K562 (cell line): ENCODE results near the gene ZSWIM1. TPM values are rescaled to one million over a fixed set of nuclear protein-coding genes. Genes with fewer than 3 reads are reported as not detected.

Experiments used
- CCNT2 ChIP-seq: IDR thresholded peaks from 2 replicates; pipeline ENCODE4 v1.6.1; 2011; ENCODE audit warnings: borderline replicate concordance, low read depth, mild to moderate bottlenecking, moderate library complexity, mixed read lengths, low read length; ENCODE audit not compliant: insufficient read length; ENCODE audit errors: extremely low read depth
- CHD2 ChIP-seq: IDR thresholded peaks from 2 replicates; pipeline ENCODE4 v1.6.1; 2011; ENCODE audit warnings: low read depth, low read length
- CHD4 ChIP-seq: fragments of 200-600 bp; sonication (generic); IDR thresholded peaks from 3 replicates; pipeline ENCODE4 v1.6.1; 2012; ENCODE audit warnings: low read depth, mild to moderate bottlenecking, mixed read lengths, low read length, inconsistent platforms; ENCODE audit not compliant: insufficient read depth, insufficient replicate concordance, poor library complexity, severe bottlenecking
- ETV6 ChIP-seq, 3 experiments: fragments of 150-350 bp in 1 of 3; sonication (generic) in 1 of 3; formaldehyde crosslinking in 1 of 3; IDR thresholded peaks; 2 replicates each; pipeline versions ENCODE4 v1.6.1 to v1.8.0; 2014 to 2022; ENCODE audit warnings: borderline replicate concordance in 2 of 3, low read depth in 2 of 3, antibody characterized with exemption in 1 of 3, low read length in 1 of 3, mild to moderate bottlenecking in 1 of 3, missing genetic modification reagents in 1 of 3
- PRMT5 ChIP-seq: sonication (generic); formaldehyde crosslinking; IDR thresholded peaks from 2 replicates; pipeline ENCODE4 v1.5.0; 2020; ENCODE audit warnings: missing genetic modification reagents
- SAFB2 ChIP-seq: fragments of 200-400 bp; formaldehyde crosslinking; IDR thresholded peaks from 2 replicates; pipeline ENCODE4 v1.6.1; 2018; ENCODE audit warnings: borderline replicate concordance, low read length, low read depth, moderate library complexity; ENCODE audit not compliant: severe bottlenecking
- TAF9B ChIP-seq: fragments of 450-650 bp; IDR thresholded peaks from 2 replicates; pipeline ENCODE4 v1.6.1; 2018; ENCODE audit warnings: mild to moderate bottlenecking; ENCODE audit not compliant: partially characterized antibody
- TEAD2 ChIP-seq: fragments of 450-650 bp; IDR thresholded peaks from 2 replicates; pipeline ENCODE4 v1.6.1; 2016; ENCODE audit warnings: missing genetic modification characterization, control low read depth, missing compliant biosample characterization
- ZNF354B ChIP-seq: fragments of 250-450 bp; sonication (Bioruptor Pico); IDR thresholded peaks from 2 replicates; pipeline ENCODE4 v1.4.0; 2020
- ZNF436 ChIP-seq: fragments of 250-450, 450-650 bp; sonication (Bioruptor Pico); formaldehyde crosslinking; IDR thresholded peaks from 2 replicates; pipeline ENCODE4 v1.7.0; 2020; ENCODE audit warnings: mild to moderate bottlenecking
- polyA plus RNA-seq, 8 experiments: library from polyadenylated mRNA; depleted of rRNA in 4 of 8; stranded (reverse) in 5 of 8; unstranded in 3 of 8; fragments of >200 nt; fragmentation: Nextera tagmentation in 2 of 8; fragmentation: Illumina TruSeq in 1 of 8; extraction: Ambion mirVana in 2 of 8; extraction: Trizol in 1 of 8; gene quantifications; 2 replicates each; pipeline versions ENCODE4 v1.2.1 to v1.2.3, GENCODE V29; 2011 to 2014; ENCODE audit warnings: inconsistent platforms in 1 of 8, missing spikeins in 1 of 8
- total RNA-seq, 7 experiments: library from RNA; depleted of rRNA in 6 of 7; stranded (reverse); fragments of >200 nt in 6 of 7; fragmentation: Illumina TruSeq in 2 of 7; extraction: Trizol in 2 of 7; gene quantifications; 2 replicates each; pipeline versions ENCODE4 v1.2.1 to v1.2.3, GENCODE V29; 2011 to 2021; ENCODE audit warnings: low replicate concordance in 1 of 7
- TF ChIP-seq, protein P1 (sequence below): sonication (generic); formaldehyde crosslinking; IDR thresholded peaks from 2 replicates; pipeline ENCODE4 v1.8.1; 2022; ENCODE audit warnings: missing genetic modification reagents
- TF ChIP-seq, protein P2 (sequence below), 2 experiments: fragments of 450-650 bp; conservative IDR thresholded peaks; 2 replicates each; pipeline ENCODE4 v1.6.1; 2017; ENCODE audit warnings: mild to moderate bottlenecking in 2 of 2, moderate library complexity in 2 of 2
- TF ChIP-seq, protein P3 (sequence below): sonication (generic); IDR thresholded peaks from 2 replicates; pipeline ENCODE4 v1.6.1; 2016
- TF ChIP-seq, protein P4 (sequence below), 2 experiments: fragments of 450-650 bp; IDR thresholded peaks; 2 replicates each; pipeline ENCODE4 v1.6.1; 2016
- TF ChIP-seq, protein P5 (sequence below): IDR thresholded peaks from 3 replicates; pipeline ENCODE4 v1.6.1; 2011; ENCODE audit warnings: borderline replicate concordance, mild to moderate bottlenecking, moderate library complexity; ENCODE audit not compliant: insufficient read length; ENCODE audit errors: extremely low read depth
- TF ChIP-seq, protein P6 (sequence below): fragments of 250-450 bp; sonication (Bioruptor Pico); IDR thresholded peaks from 2 replicates; pipeline ENCODE4 v1.5.0; 2020; ENCODE audit warnings: mild to moderate bottlenecking, borderline replicate concordance

Gene ZSWIM1
- total and polyA plus RNA-seq, 9 of the 15 experiments (the other 6 are each of a cell fraction or from before 2014, with no cell fraction given), result 2.5 to 15.6 (median 9.5) TPM

DNA sequence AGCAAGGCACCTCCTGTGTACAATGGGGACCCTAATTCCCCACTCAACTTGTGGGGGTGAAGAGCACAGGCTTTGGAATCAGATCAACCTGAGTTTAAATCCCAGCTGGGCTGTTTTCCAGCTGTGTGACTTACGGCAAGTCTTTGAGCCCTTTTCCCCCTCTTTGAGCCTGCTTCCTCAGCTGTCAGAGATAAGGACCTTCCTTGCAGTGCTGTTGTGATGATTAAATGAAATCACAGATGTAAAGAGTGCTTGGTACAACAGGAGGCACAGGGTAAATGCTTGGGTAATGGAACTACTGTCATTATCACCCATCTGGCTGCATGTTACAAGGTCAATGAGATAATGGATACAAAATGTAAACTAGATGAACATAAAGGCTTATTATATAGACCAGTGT lies 44.2 kb upstream of the ZSWIM1 start (continued):
- TF ChIP-seq, protein P1, sequence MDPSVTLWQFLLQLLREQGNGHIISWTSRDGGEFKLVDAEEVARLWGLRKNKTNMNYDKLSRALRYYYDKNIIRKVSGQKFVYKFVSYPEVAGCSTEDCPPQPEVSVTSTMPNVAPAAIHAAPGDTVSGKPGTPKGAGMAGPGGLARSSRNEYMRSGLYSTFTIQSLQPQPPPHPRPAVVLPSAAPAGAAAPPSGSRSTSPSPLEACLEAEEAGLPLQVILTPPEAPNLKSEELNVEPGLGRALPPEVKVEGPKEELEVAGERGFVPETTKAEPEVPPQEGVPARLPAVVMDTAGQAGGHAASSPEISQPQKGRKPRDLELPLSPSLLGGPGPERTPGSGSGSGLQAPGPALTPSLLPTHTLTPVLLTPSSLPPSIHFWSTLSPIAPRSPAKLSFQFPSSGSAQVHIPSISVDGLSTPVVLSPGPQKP, result no peak
- TF ChIP-seq CCNT2, result no peak
- TF ChIP-seq, protein P2, sequence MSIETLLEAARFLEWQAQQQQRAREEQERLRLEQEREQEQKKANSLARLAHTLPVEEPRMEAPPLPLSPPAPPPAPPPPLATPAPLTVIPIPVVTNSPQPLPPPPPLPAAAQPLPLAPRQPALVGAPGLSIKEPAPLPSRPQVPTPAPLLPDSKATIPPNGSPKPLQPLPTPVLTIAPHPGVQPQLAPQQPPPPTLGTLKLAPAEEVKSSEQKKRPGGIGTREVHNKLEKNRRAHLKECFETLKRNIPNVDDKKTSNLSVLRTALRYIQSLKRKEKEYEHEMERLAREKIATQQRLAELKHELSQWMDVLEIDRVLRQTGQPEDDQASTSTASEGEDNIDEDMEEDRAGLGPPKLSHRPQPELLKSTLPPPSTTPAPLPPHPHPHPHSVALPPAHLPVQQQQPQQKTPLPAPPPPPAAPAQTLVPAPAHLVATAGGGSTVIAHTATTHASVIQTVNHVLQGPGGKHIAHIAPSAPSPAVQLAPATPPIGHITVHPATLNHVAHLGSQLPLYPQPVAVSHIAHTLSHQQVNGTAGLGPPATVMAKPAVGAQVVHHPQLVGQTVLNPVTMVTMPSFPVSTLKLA (conservative IDR thresholded peaks at IDR 0.05), result peak in 1 of 2 experiments; percentile 62; a peak in 2 of 4 replicates
- TF ChIP-seq, protein P3, sequence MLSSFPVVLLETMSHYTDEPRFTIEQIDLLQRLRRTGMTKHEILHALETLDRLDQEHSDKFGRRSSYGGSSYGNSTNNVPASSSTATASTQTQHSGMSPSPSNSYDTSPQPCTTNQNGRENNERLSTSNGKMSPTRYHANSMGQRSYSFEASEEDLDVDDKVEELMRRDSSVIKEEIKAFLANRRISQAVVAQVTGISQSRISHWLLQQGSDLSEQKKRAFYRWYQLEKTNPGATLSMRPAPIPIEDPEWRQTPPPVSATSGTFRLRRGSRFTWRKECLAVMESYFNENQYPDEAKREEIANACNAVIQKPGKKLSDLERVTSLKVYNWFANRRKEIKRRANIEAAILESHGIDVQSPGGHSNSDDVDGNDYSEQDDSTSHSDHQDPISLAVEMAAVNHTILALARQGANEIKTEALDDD, result peak; percentile 56
- TF ChIP-seq TAF9B, result no peak
- TF ChIP-seq PRMT5 (CRISPR knock-in tag), result no peak
- TF ChIP-seq, protein P4, sequence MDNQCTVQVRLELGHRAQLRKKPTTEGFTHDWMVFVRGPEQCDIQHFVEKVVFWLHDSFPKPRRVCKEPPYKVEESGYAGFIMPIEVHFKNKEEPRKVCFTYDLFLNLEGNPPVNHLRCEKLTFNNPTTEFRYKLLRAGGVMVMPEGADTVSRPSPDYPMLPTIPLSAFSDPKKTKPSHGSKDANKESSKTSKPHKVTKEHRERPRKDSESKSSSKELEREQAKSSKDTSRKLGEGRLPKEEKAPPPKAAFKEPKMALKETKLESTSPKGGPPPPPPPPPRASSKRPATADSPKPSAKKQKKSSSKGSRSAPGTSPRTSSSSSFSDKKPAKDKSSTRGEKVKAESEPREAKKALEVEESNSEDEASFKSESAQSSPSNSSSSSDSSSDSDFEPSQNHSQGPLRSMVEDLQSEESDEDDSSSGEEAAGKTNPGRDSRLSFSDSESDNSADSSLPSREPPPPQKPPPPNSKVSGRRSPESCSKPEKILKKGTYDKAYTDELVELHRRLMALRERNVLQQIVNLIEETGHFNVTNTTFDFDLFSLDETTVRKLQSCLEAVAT (IDR thresholded peaks at IDR 0.05), result no peak
- TF ChIP-seq ETV6 (IDR thresholded peaks at IDR 0.05; ENCODE audit: borderline replicate concordance in 1 of 2, low read depth in 2 of 2, low read length in 1 of 2), result no peak
- TF ChIP-seq ETV6 (CRISPR knock-in tag; IDR thresholded peaks at IDR 0.05; ENCODE audit: borderline replicate concordance), result no peak
- no peak for TF ChIP-seq ZNF354B
- no peak for TF ChIP-seq ZNF436
- TF ChIP-seq, protein P5, sequence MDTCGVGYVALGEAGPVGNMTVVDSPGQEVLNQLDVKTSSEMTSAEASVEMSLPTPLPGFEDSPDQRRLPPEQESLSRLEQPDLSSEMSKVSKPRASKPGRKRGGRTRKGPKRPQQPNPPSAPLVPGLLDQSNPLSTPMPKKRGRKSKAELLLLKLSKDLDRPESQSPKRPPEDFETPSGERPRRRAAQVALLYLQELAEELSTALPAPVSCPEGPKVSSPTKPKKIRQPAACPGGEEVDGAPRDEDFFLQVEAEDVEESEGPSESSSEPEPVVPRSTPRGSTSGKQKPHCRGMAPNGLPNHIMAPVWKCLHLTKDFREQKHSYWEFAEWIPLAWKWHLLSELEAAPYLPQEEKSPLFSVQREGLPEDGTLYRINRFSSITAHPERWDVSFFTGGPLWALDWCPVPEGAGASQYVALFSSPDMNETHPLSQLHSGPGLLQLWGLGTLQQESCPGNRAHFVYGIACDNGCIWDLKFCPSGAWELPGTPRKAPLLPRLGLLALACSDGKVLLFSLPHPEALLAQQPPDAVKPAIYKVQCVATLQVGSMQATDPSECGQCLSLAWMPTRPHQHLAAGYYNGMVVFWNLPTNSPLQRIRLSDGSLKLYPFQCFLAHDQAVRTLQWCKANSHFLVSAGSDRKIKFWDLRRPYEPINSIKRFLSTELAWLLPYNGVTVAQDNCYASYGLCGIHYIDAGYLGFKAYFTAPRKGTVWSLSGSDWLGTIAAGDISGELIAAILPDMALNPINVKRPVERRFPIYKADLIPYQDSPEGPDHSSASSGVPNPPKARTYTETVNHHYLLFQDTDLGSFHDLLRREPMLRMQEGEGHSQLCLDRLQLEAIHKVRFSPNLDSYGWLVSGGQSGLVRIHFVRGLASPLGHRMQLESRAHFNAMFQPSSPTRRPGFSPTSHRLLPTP, result no peak
- TF ChIP-seq, protein P6, sequence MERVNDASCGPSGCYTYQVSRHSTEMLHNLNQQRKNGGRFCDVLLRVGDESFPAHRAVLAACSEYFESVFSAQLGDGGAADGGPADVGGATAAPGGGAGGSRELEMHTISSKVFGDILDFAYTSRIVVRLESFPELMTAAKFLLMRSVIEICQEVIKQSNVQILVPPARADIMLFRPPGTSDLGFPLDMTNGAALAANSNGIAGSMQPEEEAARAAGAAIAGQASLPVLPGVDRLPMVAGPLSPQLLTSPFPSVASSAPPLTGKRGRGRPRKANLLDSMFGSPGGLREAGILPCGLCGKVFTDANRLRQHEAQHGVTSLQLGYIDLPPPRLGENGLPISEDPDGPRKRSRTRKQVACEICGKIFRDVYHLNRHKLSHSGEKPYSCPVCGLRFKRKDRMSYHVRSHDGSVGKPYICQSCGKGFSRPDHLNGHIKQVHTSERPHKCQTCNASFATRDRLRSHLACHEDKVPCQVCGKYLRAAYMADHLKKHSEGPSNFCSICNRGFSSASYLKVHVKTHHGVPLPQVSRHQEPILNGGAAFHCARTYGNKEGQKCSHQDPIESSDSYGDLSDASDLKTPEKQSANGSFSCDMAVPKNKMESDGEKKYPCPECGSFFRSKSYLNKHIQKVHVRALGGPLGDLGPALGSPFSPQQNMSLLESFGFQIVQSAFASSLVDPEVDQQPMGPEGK, result no peak
- no peak for TF ChIP-seq SAFB2
- no peak for TF ChIP-seq TEAD2
- TF ChIP-seq CHD4, result no peak
- no peak for TF ChIP-seq CHD2
